ENCODE data around the gene IRF9. TPM values are rescaled to one million over a fixed set of nuclear protein-coding genes. Genes with fewer than 3 reads are reported as not detected.
A peak's percentile ranks its signal among the peaks of the same experiment; 100 is the strongest.

The IRF9 gene
- total and polyA plus RNA-seq, 2 of the 13 experiments (the other 11 are each of a cell fraction or from before 2014, with no cell fraction given) = 14.9 to 49.7 TPM

DNA sequence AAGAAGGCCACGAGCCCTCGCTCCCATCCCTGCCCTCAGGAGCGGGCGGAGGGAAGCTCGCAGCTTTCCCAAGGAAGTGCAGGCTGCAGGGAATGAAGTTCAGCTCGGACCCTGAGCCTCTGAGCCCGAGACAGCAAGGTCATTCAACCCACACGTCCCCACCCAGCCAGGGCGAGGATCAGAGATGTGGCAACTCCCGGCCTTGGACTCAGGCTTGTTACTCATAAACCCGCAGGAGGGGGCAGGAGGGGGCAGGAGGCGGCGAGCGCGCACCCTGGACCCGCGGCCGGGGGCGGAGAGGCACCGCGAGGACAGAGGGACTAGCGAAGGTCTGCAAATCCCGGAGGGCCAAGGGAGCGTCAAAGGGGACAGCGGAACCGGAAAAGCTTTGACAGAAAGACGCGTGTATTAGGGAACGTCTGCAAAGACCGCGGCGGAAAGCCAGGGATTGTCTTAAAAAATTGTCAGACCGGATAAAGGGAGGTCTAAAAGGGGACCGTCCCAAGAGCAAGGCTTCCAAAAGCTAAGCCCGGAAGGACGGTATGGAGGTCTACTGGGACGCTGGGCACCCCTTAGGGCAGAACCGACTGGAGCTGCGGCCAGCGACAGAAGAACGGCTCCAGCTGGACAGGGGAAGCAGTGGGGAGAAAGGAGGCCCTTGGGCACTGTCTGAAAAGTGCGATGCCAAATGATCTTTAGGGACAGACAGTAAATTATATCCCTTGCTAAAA, 47.1 kb upstream of the IRF9 start (continued):
- TF ChIP-seq, protein P1, sequence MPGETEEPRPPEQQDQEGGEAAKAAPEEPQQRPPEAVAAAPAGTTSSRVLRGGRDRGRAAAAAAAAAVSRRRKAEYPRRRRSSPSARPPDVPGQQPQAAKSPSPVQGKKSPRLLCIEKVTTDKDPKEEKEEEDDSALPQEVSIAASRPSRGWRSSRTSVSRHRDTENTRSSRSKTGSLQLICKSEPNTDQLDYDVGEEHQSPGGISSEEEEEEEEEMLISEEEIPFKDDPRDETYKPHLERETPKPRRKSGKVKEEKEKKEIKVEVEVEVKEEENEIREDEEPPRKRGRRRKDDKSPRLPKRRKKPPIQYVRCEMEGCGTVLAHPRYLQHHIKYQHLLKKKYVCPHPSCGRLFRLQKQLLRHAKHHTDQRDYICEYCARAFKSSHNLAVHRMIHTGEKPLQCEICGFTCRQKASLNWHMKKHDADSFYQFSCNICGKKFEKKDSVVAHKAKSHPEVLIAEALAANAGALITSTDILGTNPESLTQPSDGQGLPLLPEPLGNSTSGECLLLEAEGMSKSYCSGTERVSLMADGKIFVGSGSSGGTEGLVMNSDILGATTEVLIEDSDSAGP (CRISPR knock-in tag; IDR thresholded peaks at IDR 0.05; ENCODE audit: borderline replicate concordance) = peak; percentile 96
- TF ChIP-seq ZNF790 (CRISPR knock-in tag; IDR thresholded peaks at IDR 0.05; ENCODE audit: borderline replicate concordance) (peak; percentile 86), SNAPC2 (CRISPR knock-in tag; IDR thresholded peaks at IDR 0.05) (peak; percentile 99), PLRG1 (conservative IDR thresholded peaks at IDR 0.05) (no peak), ZNF317 (CRISPR knock-in tag; IDR thresholded peaks at IDR 0.05) (peak; percentile 82; the same call in 1 of the 2 replicates), SNAI1 (CRISPR knock-in tag; IDR thresholded peaks at IDR 0.05; ENCODE audit: borderline replicate concordance) (peak; percentile 40; the same call in 1 of the 2 replicates), FIP1L1 (IDR thresholded peaks at IDR 0.05; ENCODE audit: borderline replicate concordance, insufficient read depth, low read depth, low read length) (peak; percentile 98; the same call in 1 of the 2 replicates), MYNN (CRISPR knock-in tag; IDR thresholded peaks at IDR 0.05; ENCODE audit: low read depth) (peak; percentile 48; the same call in 1 of the 2 replicates), KMT2A (CRISPR knock-in tag; IDR thresholded peaks at IDR 0.05) (peak; percentile 99), SRF (IDR thresholded peaks at IDR 0.05; ENCODE audit: low read depth, low read length) (peak; percentile 15), ZKSCAN8 (CRISPR knock-in tag; IDR thresholded peaks at IDR 0.05; ENCODE audit: borderline replicate concordance) (peak; percentile 97), RARG (CRISPR knock-in tag; IDR thresholded peaks at IDR 0.05; ENCODE audit: low read depth) (0 out of 2 replicates have a peak, but pooled peaks have one; percentile 3), ZNF737 (CRISPR knock-in tag; IDR thresholded peaks at IDR 0.05; ENCODE audit: borderline replicate concordance) (no peak), ZNF431 (CRISPR knock-in tag; IDR thresholded peaks at IDR 0.05; ENCODE audit: borderline replicate concordance, low read depth) (no peak), SRY (CRISPR knock-in tag; IDR thresholded peaks at IDR 0.05) (no peak)
- TF ChIP-seq, protein P2, sequence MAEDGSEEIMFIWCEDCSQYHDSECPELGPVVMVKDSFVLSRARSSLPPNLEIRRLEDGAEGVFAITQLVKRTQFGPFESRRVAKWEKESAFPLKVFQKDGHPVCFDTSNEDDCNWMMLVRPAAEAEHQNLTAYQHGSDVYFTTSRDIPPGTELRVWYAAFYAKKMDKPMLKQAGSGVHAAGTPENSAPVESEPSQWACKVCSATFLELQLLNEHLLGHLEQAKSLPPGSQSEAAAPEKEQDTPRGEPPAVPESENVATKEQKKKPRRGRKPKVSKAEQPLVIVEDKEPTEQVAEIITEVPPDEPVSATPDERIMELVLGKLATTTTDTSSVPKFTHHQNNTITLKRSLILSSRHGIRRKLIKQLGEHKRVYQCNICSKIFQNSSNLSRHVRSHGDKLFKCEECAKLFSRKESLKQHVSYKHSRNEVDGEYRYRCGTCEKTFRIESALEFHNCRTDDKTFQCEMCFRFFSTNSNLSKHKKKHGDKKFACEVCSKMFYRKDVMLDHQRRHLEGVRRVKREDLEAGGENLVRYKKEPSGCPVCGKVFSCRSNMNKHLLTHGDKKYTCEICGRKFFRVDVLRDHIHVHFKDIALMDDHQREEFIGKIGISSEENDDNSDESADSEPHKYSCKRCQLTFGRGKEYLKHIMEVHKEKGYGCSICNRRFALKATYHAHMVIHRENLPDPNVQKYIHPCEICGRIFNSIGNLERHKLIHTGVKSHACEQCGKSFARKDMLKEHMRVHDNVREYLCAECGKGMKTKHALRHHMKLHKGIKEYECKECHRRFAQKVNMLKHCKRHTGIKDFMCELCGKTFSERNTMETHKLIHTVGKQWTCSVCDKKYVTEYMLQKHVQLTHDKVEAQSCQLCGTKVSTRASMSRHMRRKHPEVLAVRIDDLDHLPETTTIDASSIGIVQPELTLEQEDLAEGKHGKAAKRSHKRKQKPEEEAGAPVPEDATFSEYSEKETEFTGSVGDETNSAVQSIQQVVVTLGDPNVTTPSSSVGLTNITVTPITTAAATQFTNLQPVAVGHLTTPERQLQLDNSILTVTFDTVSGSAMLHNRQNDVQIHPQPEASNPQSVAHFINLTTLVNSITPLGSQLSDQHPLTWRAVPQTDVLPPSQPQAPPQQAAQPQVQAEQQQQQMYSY (CRISPR knock-in tag; IDR thresholded peaks at IDR 0.05) = peak; percentile 91
- TF ChIP-seq, protein P3, sequence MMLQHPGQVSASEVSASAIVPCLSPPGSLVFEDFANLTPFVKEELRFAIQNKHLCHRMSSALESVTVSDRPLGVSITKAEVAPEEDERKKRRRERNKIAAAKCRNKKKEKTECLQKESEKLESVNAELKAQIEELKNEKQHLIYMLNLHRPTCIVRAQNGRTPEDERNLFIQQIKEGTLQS (CRISPR knock-in tag; IDR thresholded peaks at IDR 0.05) = peak; percentile 83
- TF ChIP-seq, protein P4, sequence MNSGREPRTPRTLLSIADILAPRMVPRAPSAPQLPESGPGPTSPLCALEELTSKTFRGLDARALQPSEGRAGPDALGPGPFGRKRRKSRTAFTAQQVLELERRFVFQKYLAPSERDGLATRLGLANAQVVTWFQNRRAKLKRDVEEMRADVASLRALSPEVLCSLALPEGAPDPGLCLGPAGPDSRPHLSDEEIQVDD (CRISPR knock-in tag; IDR thresholded peaks at IDR 0.05; ENCODE audit: borderline replicate concordance) = peak; percentile 92
- TF ChIP-seq, protein P5, sequence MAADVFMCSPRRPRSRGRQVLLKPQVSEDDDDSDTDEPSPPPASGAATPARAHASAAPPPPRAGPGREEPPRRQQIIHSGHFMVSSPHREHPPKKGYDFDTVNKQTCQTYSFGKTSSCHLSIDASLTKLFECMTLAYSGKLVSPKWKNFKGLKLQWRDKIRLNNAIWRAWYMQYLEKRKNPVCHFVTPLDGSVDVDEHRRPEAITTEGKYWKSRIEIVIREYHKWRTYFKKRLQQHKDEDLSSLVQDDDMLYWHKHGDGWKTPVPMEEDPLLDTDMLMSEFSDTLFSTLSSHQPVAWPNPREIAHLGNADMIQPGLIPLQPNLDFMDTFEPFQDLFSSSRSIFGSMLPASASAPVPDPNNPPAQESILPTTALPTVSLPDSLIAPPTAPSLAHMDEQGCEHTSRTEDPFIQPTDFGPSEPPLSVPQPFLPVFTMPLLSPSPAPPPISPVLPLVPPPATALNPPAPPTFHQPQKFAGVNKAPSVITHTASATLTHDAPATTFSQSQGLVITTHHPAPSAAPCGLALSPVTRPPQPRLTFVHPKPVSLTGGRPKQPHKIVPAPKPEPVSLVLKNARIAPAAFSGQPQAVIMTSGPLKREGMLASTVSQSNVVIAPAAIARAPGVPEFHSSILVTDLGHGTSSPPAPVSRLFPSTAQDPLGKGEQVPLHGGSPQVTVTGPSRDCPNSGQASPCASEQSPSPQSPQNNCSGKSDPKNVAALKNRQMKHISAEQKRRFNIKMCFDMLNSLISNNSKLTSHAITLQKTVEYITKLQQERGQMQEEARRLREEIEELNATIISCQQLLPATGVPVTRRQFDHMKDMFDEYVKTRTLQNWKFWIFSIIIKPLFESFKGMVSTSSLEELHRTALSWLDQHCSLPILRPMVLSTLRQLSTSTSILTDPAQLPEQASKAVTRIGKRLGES (CRISPR knock-in tag; IDR thresholded peaks at IDR 0.05; ENCODE audit: borderline replicate concordance) = peak; percentile 39

All from HepG2 (cell line).